Activated CD4-positive, alpha-beta memory T cell treated with anti-CD3 and anti-CD28 coated beads, Interleukin-2, amount 10 ng/mL, durations not matched to agents 7 days and 5 days (primary cell): ENCODE measurements around the gene STK32C. TPM values are rescaled to one million over a fixed set of nuclear protein-coding genes. Genes with fewer than 3 reads are reported as not detected.
"Not testable (repeated sequence)": the region's sequence is repeated elsewhere in the genome, so short reads cannot be mapped to it uniquely, and the experiment has no call there.

Source experiments
- CTCF ChIA-PET: fragments of 350-600 bp; sonication (Branson Sonifier 250); formaldehyde crosslinking; loops from one replicate; lab custom pipeline; 2021; ENCODE audit warnings: antibody characterized with exemption, inconsistent platforms; lab: Charles Lee
- POLR2A ChIA-PET: fragments of 350-600 bp; sonication (Branson Sonifier 250); formaldehyde crosslinking; loops from one replicate; lab custom pipeline; 2021; ENCODE audit warnings: antibody characterized with exemption; lab: Charles Lee
- DNase-seq: peaks from one replicate; pipeline ENCODE4 v3.0.0-alpha.2; 2020
- H3K27ac Mint-ChIP-seq: one replicate; pipeline ENCODE4 v1.8.0; 2021; ENCODE audit warnings: mild to moderate bottlenecking, mixed read lengths
- H3K27me3 Mint-ChIP-seq: one replicate; pipeline ENCODE4 v1.8.0; 2021; ENCODE audit warnings: mixed read lengths
- H3K36me3 Mint-ChIP-seq: one replicate; pipeline ENCODE4 v1.8.0; 2021; ENCODE audit warnings: low read depth, mixed read lengths
- H3K4me1 Mint-ChIP-seq: one replicate; pipeline ENCODE4 v1.8.0; 2021; ENCODE audit warnings: mixed read lengths
- H3K4me3 Mint-ChIP-seq: one replicate; pipeline ENCODE4 v1.8.0; 2021; ENCODE audit warnings: mild to moderate bottlenecking, mixed read lengths
- H3K9me3 Mint-ChIP-seq: one replicate; pipeline ENCODE4 v1.8.0; 2021; ENCODE audit warnings: mixed read lengths
- total RNA-seq, 2 experiments: library from RNA; stranded (reverse); gene quantifications; one replicate each; pipeline ENCODE4 v1.2.3, GENCODE V29; 2021

The STK32C gene
- total RNA-seq, 2 experiments from 2014 or later, result 17.4 to 18.2 TPM

DNA sequence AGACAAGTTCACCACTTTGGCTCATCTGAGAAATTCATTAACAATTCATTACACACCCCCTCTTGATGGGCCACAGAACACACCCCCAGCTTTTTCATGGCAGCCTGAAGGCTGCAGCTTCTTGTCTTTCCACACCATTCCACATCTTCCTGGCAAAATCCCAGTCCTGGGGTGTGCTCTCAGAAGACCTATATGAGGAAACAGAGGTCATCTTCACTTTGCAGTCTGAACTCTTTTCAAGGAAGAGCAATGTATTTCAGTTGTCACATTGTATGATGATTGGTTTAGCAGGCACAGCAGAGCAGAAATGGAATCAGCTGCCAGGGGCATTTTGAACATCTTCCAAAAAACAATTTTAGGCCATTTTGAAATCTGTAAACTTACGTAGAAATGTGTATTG, 16.4 kb upstream of the STK32C start:
- POLR2A ChIA-PET, result no interaction called here
- Mint-ChIP-seq H3K4me3 (no peak overlapping the region), H3K4me1 (peaks cover 61% of the 10 kb centered on the region), H3K36me3 (peaks cover 54% of the 10 kb centered on the region), H3K27me3 (no peaks in the 10 kb centered on the region), H3K9me3 (no peaks in the 10 kb centered on the region), H3K27ac (no peak overlapping the region)
- no peak for DNase-seq
- CTCF ChIA-PET, result no interaction called here

- H3K27me3 Mint-ChIP-seq, result no peaks in the 10 kb centered on the region
- no peak overlapping the region for H3K27ac Mint-ChIP-seq
- POLR2A ChIA-PET, result no interaction called here
- H3K9me3 Mint-ChIP-seq, result no peaks in the 10 kb centered on the region
- H3K4me3 Mint-ChIP-seq, result no peak overlapping the region
- peaks cover 52% of the 10 kb centered on the region for H3K4me1 Mint-ChIP-seq
- DNase-seq, result no peak
- CTCF ChIA-PET, result no interaction called here
- H3K36me3 Mint-ChIP-seq, result peaks cover 41% of the 10 kb centered on the region
These were observed 14.9 kb upstream of the STK32C start for GRCh38 chr10:132322586-132323048.

DNA sequence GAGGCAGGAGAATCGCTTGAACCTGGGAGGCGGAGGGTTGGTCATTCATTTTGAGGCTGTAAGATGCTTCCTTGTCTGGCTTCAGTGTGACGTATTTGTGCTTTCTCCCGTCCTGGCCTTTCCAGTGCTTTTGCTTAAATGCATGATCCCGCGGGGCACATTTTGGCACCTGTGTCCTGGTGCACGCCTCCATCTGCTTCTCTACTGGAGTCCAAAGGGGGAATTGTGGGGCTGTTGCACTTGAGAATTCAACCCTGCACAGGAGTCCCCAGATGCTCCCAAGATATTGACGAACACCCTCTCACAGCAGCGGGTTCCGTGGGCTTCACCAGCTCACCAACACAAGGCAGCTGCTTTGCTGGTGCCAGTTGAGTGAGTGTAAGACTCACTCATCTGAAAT, 14.0 kb upstream of the STK32C start:
- ChIA-PET CTCF (no interaction called here), POLR2A (interaction anchor here (2.3 kb wide), 1 partner anchor 9 kb away, joined by 19 read pairs; no protein-coding TSS in a partner anchor)
- Mint-ChIP-seq H3K27me3 (no peaks in the 10 kb centered on the region), H3K4me1 (peaks cover 49% of the 10 kb centered on the region), H3K27ac (no peak overlapping the region), H3K36me3 (peaks cover 35% of the 10 kb centered on the region), H3K9me3 (no peaks in the 10 kb centered on the region), H3K4me3 (no peak overlapping the region)
- DNase-seq, result no peak

DNA sequence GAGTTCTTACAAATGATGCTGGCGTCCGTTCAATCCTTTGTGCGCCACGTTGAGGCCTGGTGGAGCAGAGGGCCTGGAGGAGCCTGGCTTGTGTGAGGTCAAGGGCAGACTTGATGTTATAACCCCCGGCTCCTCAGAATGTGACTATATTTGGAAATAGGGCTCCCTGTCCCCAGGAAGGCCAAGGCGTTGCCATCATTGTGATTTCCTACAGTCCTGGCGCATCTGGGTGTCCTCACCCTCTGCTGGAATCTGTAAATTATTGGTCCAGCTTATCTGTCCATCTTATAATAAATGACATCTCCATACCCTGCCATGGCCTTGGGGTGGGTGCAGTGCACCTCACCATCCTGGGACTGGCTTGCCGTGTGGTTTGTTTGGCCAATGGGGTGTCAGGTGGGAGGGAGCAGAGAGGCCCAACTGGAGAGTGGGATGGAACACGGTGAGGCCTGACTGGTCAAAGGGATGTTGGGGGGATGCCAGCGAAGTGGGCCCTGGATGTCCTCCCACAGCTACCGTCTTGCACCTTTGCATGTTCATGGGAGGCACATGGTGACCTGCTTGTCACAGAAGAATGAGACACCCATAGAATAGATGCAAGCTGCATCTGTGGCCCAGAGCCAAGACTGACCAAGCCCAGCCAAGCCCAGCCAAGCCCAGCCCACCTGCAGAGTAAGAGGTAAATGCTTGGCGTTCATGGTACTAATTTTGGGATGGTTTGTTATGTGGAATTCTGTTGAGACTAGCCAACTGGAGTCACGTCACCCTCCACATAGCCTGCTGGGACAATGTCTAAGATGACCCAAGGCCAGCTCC, 13.1 kb upstream of the STK32C start:
- DNase-seq, result no peak
- no peaks in the 10 kb centered on the region for H3K27me3 Mint-ChIP-seq
- ChIA-PET POLR2A (interaction anchor here (1.0 to 2.3 kb wide), 2 partner anchors 9 to 11 kb away, joined by 3 to 19 read pairs; no protein-coding TSS in a partner anchor), CTCF (no interaction called here)
- peaks cover 42% of the 10 kb centered on the region for H3K4me1 Mint-ChIP-seq
- H3K4me3 Mint-ChIP-seq, result no peak overlapping the region
- peaks cover 26% of the 10 kb centered on the region for H3K36me3 Mint-ChIP-seq
- no peak overlapping the region for H3K27ac Mint-ChIP-seq
- H3K9me3 Mint-ChIP-seq, result no peaks in the 10 kb centered on the region

DNA sequence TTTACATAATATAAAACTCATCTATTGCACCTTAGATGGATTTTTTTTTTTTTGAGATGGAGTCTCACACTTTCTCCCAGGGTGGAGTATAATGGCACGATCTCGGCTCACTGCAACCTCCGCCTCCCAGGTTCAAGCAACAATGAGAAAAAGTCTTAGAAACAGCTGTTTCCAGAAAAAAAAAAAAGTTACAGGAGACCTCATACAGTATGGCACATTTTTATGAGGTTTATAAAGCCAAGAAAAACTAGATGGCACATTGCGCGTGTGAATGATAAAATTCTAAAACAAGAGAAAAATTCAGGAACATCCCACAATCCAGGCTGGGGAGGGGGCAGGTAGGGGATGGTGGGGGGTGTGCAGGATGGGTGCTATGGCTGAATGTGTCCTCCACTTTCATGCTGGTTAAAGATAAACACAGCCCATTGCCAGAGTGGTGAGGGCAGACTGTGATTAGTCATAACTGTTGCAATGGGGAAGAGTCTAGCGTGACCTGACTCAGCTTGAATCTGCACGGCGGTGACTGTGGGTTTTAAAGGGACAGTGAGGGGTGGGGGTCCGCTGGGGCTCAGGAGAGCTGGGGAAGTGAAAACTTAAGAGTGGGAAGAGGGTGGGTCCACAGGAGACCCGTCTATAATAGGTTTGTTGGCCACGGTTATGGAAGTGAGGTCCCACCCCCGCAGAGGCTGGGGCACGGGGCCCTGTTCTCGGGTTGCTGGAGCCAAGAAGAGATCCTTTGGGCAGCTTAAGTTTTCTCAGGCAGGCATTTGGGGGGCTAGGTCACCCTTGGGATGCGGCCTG, 12.3 kb upstream of the STK32C start:
- CTCF ChIA-PET, result interaction anchor here (0.7 to 1.4 kb wide), 2 partner anchors 9 to 127 kb away, joined by 4 to 8 read pairs; no protein-coding TSS in a partner anchor
- Mint-ChIP-seq H3K4me3 (no peak overlapping the region), H3K36me3 (peaks cover 20% of the 10 kb centered on the region), H3K4me1 (peaks cover 39% of the 10 kb centered on the region), H3K27me3 (peaks cover 1% of the 10 kb centered on the region), H3K9me3 (no peaks in the 10 kb centered on the region), H3K27ac (peak overlapping the region; percentile 53)
- peak; percentile 70 for DNase-seq
- POLR2A ChIA-PET, result interaction anchor here (1.0 to 2.3 kb wide), 2 partner anchors 10 kb away, joined by 3 to 19 read pairs; no protein-coding TSS in a partner anchor

- CTCF ChIA-PET, H3K4me3 Mint-ChIP-seq, DNase-seq, H3K27ac Mint-ChIP-seq, H3K36me3 Mint-ChIP-seq, POLR2A ChIA-PET, H3K9me3 Mint-ChIP-seq: not testable (repeated sequence)
- peaks cover 14% of the 10 kb centered on the region for H3K27me3 Mint-ChIP-seq
- H3K4me1 Mint-ChIP-seq, result peaks cover 28% of the 10 kb centered on the region
These were observed 9.7 kb upstream of the STK32C start for GRCh38 chr10:132317477-132317876.

GRCh38 chr10:132316133-132316532, 8.4 kb upstream of the STK32C start:
- H3K4me3 Mint-ChIP-seq, result no peak overlapping the region
- H3K9me3 Mint-ChIP-seq, result peaks cover 2% of the 10 kb centered on the region
- H3K27me3 Mint-ChIP-seq, result peaks cover 14% of the 10 kb centered on the region
- ChIA-PET CTCF (no interaction called here), POLR2A (no interaction called here)
- H3K27ac Mint-ChIP-seq, result no peak overlapping the region
- H3K4me1 Mint-ChIP-seq, result peaks cover 24% of the 10 kb centered on the region
- no peaks in the 10 kb centered on the region for H3K36me3 Mint-ChIP-seq
- DNase-seq, result no peak

- DNase-seq, H3K27ac Mint-ChIP-seq, H3K9me3 Mint-ChIP-seq, POLR2A ChIA-PET, CTCF ChIA-PET, H3K36me3 Mint-ChIP-seq, H3K4me3 Mint-ChIP-seq: not testable (repeated sequence)
- peaks cover 21% of the 10 kb centered on the region for H3K27me3 Mint-ChIP-seq
- peaks cover 12% of the 10 kb centered on the region for H3K4me1 Mint-ChIP-seq
These were observed 7.1 kb upstream of the STK32C start for GRCh38 chr10:132314881-132315280.

GRCh38 chr10:132314336-132314735, 6.6 kb upstream of the STK32C start:
- Mint-ChIP-seq H3K27ac (no peak overlapping the region), H3K36me3 (no peaks in the 10 kb centered on the region), H3K4me3 (no peak overlapping the region), H3K4me1 (peaks cover 8% of the 10 kb centered on the region), H3K27me3 (peaks cover 25% of the 10 kb centered on the region), H3K9me3 (peaks cover 2% of the 10 kb centered on the region)
- DNase-seq, result no peak
- CTCF ChIA-PET, result no interaction called here
- POLR2A ChIA-PET, result no interaction called here

- no peaks in the 10 kb centered on the region for H3K36me3 Mint-ChIP-seq
- ChIA-PET POLR2A (no interaction called here), CTCF (no interaction called here)
- H3K27ac Mint-ChIP-seq, result no peak overlapping the region
- H3K4me3 Mint-ChIP-seq, result no peak overlapping the region
- DNase-seq, result no peak
- H3K27me3 Mint-ChIP-seq, result peaks cover 29% of the 10 kb centered on the region
- H3K9me3 Mint-ChIP-seq, result peaks cover 2% of the 10 kb centered on the region
- H3K4me1 Mint-ChIP-seq, result peaks cover 10% of the 10 kb centered on the region
These were observed 6.1 kb upstream of the STK32C start for GRCh38 chr10:132313865-132314264.

- no peaks in the 10 kb centered on the region for H3K36me3 Mint-ChIP-seq
- POLR2A ChIA-PET, result no interaction called here
- no peak overlapping the region for H3K27ac Mint-ChIP-seq
- H3K4me3 Mint-ChIP-seq, result no peak overlapping the region
- DNase-seq, result no peak
- peaks cover 7% of the 10 kb centered on the region for H3K4me1 Mint-ChIP-seq
- CTCF ChIA-PET, result no interaction called here
- H3K9me3 Mint-ChIP-seq, result peaks cover 2% of the 10 kb centered on the region
- peaks cover 29% of the 10 kb centered on the region for H3K27me3 Mint-ChIP-seq
These were observed 5.6 kb upstream of the STK32C start for GRCh38 chr10:132313305-132313704.

- POLR2A ChIA-PET, result no interaction called here
- H3K9me3 Mint-ChIP-seq, result peaks cover 2% of the 10 kb centered on the region
- CTCF ChIA-PET, result no interaction called here
- peaks cover 34% of the 10 kb centered on the region for H3K27me3 Mint-ChIP-seq
- peaks cover 8% of the 10 kb centered on the region for H3K4me1 Mint-ChIP-seq
- H3K36me3 Mint-ChIP-seq, result no peaks in the 10 kb centered on the region
- no peak overlapping the region for H3K4me3 Mint-ChIP-seq
- no peak overlapping the region for H3K27ac Mint-ChIP-seq
- DNase-seq, result no peak
These were observed 3.7 kb upstream of the STK32C start for GRCh38 chr10:132311338-132311939.
